ENCODE measurements around the gene UMOD. TPM values are rescaled to one million over a fixed set of nuclear protein-coding genes. Genes with fewer than 3 reads are reported as not detected.

Gene UMOD
- total and polyA plus RNA-seq, 2 donors (not counting 3 experiments of a cell fraction or from before 2014, with no cell fraction given) = not detected

- Histone ChIP-seq H3K9me1 (replicated peaks; ENCODE audit: control insufficient read depth, extremely low read depth, insufficient read depth, low read length) (no peaks in the 10 kb centered on the region), H3K4me2 (ENCODE audit: insufficient read depth, low read length) (no peak overlapping the region), H3K27ac (ENCODE audit: insufficient read depth, low read depth, low read length) (no peak overlapping the region), H3K4me1 (ENCODE audit: control insufficient read depth, extremely low read depth, insufficient read depth, low read length) (no peaks in the 10 kb centered on the region), H3K9me3 (replicated peaks; ENCODE audit: control insufficient read depth, insufficient read depth, low read length) (no peaks in the 10 kb centered on the region), H2AFZ (ENCODE audit: low read depth, low read length) (no peak overlapping the region), H4K20me1 (replicated peaks; ENCODE audit: control insufficient read depth, extremely low read depth, insufficient read depth, low read length) (no peaks in the 10 kb centered on the region), H3K9ac (replicated peaks; ENCODE audit: extremely low read depth, insufficient read depth, low read length) (no peak overlapping the region), H3K36me3 (ENCODE audit: control insufficient read depth in 2 of 2, extremely low read depth in 1 of 2, insufficient read depth in 2 of 2, low read length in 2 of 2) (no peaks in the 10 kb centered on the region), H3K27me3 (ENCODE audit: control insufficient read depth in 2 of 2, insufficient read depth in 2 of 2, low read length in 2 of 2) (no peaks in the 10 kb centered on the region), H3K79me2 (ENCODE audit: control insufficient read depth, insufficient read depth, low read length) (no peaks in the 10 kb centered on the region), H3K4me3 (replicated peaks in 1 of 3; ENCODE audit: insufficient read depth in 1 of 3, low read depth in 1 of 3, low read length in 3 of 3) (no peak overlapping the region)
- FAIRE-seq = no peak
- dilution Hi-C loops (cut with MboI; ENCODE audit: extremely low pct_ligation_motif_present, low sequenced_read_pairs) (no loop called here), intact Hi-C loops (cut with micrococcal nuclease) (no loop called here)
- no TSS peak for BruUV-seq (replicated peaks)
- POLR2A ChIA-PET = no interaction called here
- DNase-seq (ENCODE audit: low read depth, low spot score) = no peak
- TF ChIP-seq MYC (IDR thresholded peaks at IDR 0.05; ENCODE audit: low read depth, low read length) (no peak), POLR2A (IDR thresholded peaks at IDR 0.05; ENCODE audit: low read depth, low read length) (no peak), CTCF (IDR thresholded peaks at IDR 0.05; ENCODE audit: extremely low read depth in 1 of 2, insufficient read depth in 1 of 2, low read depth in 1 of 2, low read length in 2 of 2) (no peak), GATA2 (IDR thresholded peaks at IDR 0.05; ENCODE audit: insufficient read depth, insufficient read length, low read depth, low read length) (no peak), FOS (IDR thresholded peaks at IDR 0.05; ENCODE audit: borderline replicate concordance, insufficient read depth, low read length) (no peak), POLR2AphosphoS5 (IDR thresholded peaks at IDR 0.05; ENCODE audit: insufficient read depth, low read depth, low read length) (no peak), JUN (IDR thresholded peaks at IDR 0.05; ENCODE audit: borderline replicate concordance, insufficient read depth, insufficient read length, low read depth) (no peak), EZH2 (IDR thresholded peaks at IDR 0.05; ENCODE audit: borderline replicate concordance, low read depth, low read length, severe bottlenecking) (no peak)
- TF ChIP-seq, protein P1, sequence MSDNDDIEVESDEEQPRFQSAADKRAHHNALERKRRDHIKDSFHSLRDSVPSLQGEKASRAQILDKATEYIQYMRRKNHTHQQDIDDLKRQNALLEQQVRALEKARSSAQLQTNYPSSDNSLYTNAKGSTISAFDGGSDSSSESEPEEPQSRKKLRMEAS (IDR thresholded peaks at IDR 0.05; ENCODE audit: insufficient read depth, insufficient read length) = no peak
- CTCF ChIA-PET = no interaction called here
Measured at GRCh38 chr16:20315764-20316163, 36.8 kb downstream of the UMOD start.
